ENCODE results near the gene MEGF8. TPM values are rescaled to one million over a fixed set of nuclear protein-coding genes. Genes with fewer than 3 reads are reported as not detected.

MEGF8 gene
- total RNA-seq, 1 experiment from 2014 or later: 7.7 TPM

GRCh38 chr19:42290136-42290522 is 35.3 kb upstream of the MEGF8 start:
- Histone ChIP-seq H3K4me3 (ENCODE audit: low read length) (no peak overlapping the region), H3K9me3 (ENCODE audit: low read length) (no peaks in the 10 kb centered on the region), H3K27me3 (ENCODE audit: low read length) (no peaks in the 10 kb centered on the region), H3K79me2 (ENCODE audit: low read length) (no peaks in the 10 kb centered on the region), H3K36me3 (ENCODE audit: low read depth, low read length) (no peaks in the 10 kb centered on the region), H3K9me2 (replicated peaks; ENCODE audit: low read length) (no peaks in the 10 kb centered on the region), H3K4me1 (ENCODE audit: insufficient read depth, low read length) (no peaks in the 10 kb centered on the region), H3F3A (ENCODE audit: low read length, unreplicated experiment) (no peaks in the 10 kb centered on the region), H2AFZ (ENCODE audit: low read length) (no peak overlapping the region), H3K9ac (ENCODE audit: low read length) (no peak overlapping the region), H4K20me1 (ENCODE audit: low read length) (no peaks in the 10 kb centered on the region), H3K27ac (ENCODE audit: low read length) (no peak overlapping the region), H3K4me2 (ENCODE audit: low read length) (no peak overlapping the region)
- TF ChIP-seq EZH2phosphoT487 (IDR thresholded peaks at IDR 0.05; ENCODE audit: borderline replicate concordance, low read length) (no peak), CTCF (conservative IDR thresholded peaks at IDR 0.05; ENCODE audit: low read depth, low read length) (no peak), EZH2 (IDR thresholded peaks at IDR 0.05; ENCODE audit: low read length, unreplicated experiment) (no peak)
- DNase-seq: no peak
- POLR2A ChIA-PET (ENCODE audit: unreplicated experiment): no interaction called here
- BruUV-seq (replicated peaks): no TSS peak
- intact Hi-C loops (cut with micrococcal nuclease): no loop called here
- ATAC-seq: no peak
- CTCF ChIA-PET: no interaction called here

- Histone ChIP-seq H3K9me2 (replicated peaks; ENCODE audit: low read length) (no peaks in the 10 kb centered on the region), H3F3A (ENCODE audit: low read length, unreplicated experiment) (no peaks in the 10 kb centered on the region), H4K20me1 (ENCODE audit: low read length) (no peaks in the 10 kb centered on the region), H3K4me2 (ENCODE audit: low read length) (no peak overlapping the region), H3K27me3 (ENCODE audit: low read length) (no peaks in the 10 kb centered on the region), H3K4me1 (ENCODE audit: insufficient read depth, low read length) (no peaks in the 10 kb centered on the region), H3K79me2 (ENCODE audit: low read length) (no peaks in the 10 kb centered on the region), H3K9me3 (ENCODE audit: low read length) (no peaks in the 10 kb centered on the region), H3K9ac (ENCODE audit: low read length) (no peak overlapping the region), H3K36me3 (ENCODE audit: low read depth, low read length) (no peaks in the 10 kb centered on the region), H3K4me3 (ENCODE audit: low read length) (no peak overlapping the region), H3K27ac (ENCODE audit: low read length) (no peak overlapping the region), H2AFZ (ENCODE audit: low read length) (no peak overlapping the region)
- intact Hi-C loops (cut with micrococcal nuclease): no loop called here
- DNase-seq (no peak), ATAC-seq (no peak)
- TF ChIP-seq EZH2 (IDR thresholded peaks at IDR 0.05; ENCODE audit: low read length, unreplicated experiment) (no peak), EZH2phosphoT487 (IDR thresholded peaks at IDR 0.05; ENCODE audit: borderline replicate concordance, low read length) (no peak), CTCF (conservative IDR thresholded peaks at IDR 0.05; ENCODE audit: low read depth, low read length) (no peak)
- no TSS peak for BruUV-seq (replicated peaks)
- ChIA-PET POLR2A (ENCODE audit: unreplicated experiment) (no interaction called here), CTCF (no interaction called here)
These were observed 34.7 kb upstream of the MEGF8 start for GRCh38 chr19:42290523-42291434.

- Histone ChIP-seq H3K9me2 (replicated peaks; ENCODE audit: low read length) (no peaks in the 10 kb centered on the region), H3K9me3 (ENCODE audit: low read length) (no peaks in the 10 kb centered on the region), H3K4me3 (ENCODE audit: low read length) (no peak overlapping the region), H3K4me2 (ENCODE audit: low read length) (no peak overlapping the region), H3K4me1 (ENCODE audit: insufficient read depth, low read length) (no peaks in the 10 kb centered on the region), H3K79me2 (ENCODE audit: low read length) (no peaks in the 10 kb centered on the region), H2AFZ (ENCODE audit: low read length) (no peak overlapping the region), H3F3A (ENCODE audit: low read length, unreplicated experiment) (no peaks in the 10 kb centered on the region), H4K20me1 (ENCODE audit: low read length) (no peaks in the 10 kb centered on the region), H3K9ac (ENCODE audit: low read length) (no peak overlapping the region), H3K27ac (ENCODE audit: low read length) (no peak overlapping the region), H3K27me3 (ENCODE audit: low read length) (no peaks in the 10 kb centered on the region), H3K36me3 (ENCODE audit: low read depth, low read length) (no peaks in the 10 kb centered on the region)
- ChIA-PET CTCF (no interaction called here), POLR2A (ENCODE audit: unreplicated experiment) (no interaction called here)
- BruUV-seq (replicated peaks): no TSS peak
- TF ChIP-seq EZH2phosphoT487 (IDR thresholded peaks at IDR 0.05; ENCODE audit: borderline replicate concordance, low read length) (no peak), CTCF (conservative IDR thresholded peaks at IDR 0.05; ENCODE audit: low read depth, low read length) (no peak), EZH2 (IDR thresholded peaks at IDR 0.05; ENCODE audit: low read length, unreplicated experiment) (no peak)
- intact Hi-C loops (cut with micrococcal nuclease): no loop called here
- ATAC-seq: no peak
- no peak for DNase-seq
These were observed 34.0 kb upstream of the MEGF8 start for GRCh38 chr19:42291435-42291810.
